GM21529 (cell line): ENCODE results near the gene DOCK10.

Experiments used
- ATAC-seq: cut with Tn5 transposase; IDR thresholded peaks from one replicate; pipeline ENCODE4 v1.9.1; 2021; ENCODE audit not compliant: unreplicated experiment

The DOCK10 gene

DNA sequence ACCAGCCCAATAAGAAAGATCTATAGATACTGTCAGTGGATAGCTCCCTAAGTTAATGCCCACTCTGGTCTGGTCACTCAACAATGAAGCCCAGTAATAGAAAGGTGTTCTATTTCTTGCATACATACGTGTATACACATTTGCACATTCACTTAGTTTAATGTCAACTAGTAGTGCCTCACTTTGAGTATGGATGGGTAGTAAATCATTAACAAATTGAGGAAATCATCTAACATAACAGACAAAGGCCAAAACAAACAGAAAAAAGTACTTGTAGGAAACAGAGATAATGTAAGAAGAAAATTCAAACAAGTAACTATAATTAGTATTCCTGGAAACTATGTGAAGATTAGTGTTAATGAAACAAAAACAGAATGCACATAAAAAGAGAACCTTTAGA, 312.8 kb downstream of the DOCK10 start:
- no peak for ATAC-seq

DNA sequence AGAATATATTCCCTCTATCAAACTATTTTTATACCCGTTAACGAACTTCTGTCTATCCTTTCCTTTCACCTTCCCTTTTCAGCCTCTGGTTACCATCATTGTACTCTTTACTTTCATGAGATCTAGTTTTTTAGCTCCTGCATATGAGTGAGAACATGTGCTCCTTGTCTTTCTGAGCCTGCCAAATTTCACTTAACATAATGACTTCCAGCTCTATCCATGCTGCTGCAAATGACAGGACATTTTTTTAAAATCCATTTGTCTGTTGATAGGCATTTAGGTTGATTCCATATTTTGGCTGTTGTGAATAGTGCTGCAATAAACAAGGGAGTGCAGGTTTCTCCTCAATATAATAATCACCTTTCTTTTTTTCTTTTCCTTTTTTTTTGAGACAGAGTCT, 317.9 kb downstream of the DOCK10 start:
- no peak for ATAC-seq

DNA sequence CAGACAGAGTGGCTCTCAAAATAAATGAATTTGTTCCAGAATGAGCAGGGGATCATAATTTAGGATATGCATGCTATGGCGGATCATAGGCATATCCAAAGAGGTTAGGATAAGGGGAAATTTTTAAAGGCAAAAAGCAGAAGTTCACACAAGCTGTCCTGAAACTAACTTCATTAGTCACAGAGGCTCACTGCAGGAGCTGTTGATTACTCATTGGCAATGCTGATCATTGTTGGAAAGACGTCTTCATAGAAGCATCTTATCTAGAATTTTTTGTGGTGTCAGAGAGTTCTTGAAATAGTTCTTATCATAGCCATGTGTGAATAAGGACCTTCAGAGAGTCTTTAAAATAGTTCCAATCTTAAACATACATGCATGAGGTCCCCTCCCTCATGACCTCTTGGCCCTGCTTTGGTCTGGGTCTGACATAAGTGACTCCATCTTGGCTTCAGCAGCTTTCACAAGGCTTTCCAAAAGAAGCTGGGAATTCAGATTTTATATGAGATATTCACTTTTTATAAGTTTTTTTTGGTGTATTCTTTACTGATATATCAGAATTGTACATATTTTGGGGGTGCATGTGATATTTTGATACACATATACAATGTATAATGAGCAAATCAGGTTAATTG, 318.6 kb downstream of the DOCK10 start:
- peak; percentile 59 for ATAC-seq

DNA sequence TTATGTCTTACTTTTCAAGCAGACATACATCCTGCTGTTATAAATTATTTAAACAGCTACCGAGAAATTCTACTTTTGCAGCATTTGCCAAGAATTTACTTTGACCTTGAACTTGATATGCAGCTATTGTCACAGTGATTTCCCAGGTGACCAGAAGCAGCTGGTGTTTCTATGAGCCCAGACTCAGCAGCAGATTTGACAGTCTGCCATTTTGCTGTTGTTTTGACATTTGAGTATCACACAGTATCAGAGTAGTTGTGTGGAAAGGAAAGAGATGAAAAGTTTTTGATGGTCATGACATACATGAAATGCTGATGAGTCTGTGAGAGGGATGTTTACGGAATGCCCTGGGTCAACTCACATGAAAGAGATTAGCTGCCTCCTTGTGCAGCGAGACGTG, 319.5 kb downstream of the DOCK10 start:
- ATAC-seq, result no peak

DNA sequence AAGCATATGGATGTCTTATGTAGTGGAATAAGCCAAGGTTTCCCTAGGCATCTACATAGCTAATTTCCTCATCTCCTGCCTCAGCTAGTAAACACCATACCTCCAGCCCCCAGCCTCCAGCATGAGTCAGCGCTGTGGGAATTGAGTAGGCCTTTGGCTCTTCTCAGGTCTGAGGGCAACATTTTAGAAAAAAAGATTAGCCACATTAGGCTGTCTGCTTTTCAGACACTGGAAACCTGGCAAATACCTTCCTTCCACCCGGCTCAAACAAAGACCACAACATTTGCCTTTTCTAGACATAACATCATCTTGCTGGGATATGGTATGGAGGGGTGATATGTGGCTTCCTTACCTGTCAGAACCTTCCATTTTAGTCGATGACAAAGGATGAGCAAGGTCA, 320.0 kb downstream of the DOCK10 start:
- peak; percentile 52 for ATAC-seq

DNA sequence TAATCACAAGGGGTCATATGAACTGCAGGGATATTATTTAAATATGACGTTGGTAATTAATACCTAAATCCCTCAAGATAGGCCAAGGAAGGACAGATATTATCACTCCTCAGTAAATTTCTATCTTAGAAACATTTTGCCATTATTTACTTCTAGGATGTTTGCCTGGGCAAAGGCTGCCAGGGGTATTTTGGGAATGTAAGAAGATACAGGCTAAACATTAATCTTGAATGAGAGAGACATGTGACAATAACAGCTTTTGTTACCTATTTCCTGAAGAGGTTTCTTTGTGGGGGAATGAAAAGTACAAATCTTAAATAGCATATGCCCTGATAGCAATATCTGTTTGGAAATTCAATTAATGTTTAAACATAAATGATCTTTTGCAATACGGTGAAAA, 325.3 kb downstream of the DOCK10 start:
- ATAC-seq, result no peak

DNA sequence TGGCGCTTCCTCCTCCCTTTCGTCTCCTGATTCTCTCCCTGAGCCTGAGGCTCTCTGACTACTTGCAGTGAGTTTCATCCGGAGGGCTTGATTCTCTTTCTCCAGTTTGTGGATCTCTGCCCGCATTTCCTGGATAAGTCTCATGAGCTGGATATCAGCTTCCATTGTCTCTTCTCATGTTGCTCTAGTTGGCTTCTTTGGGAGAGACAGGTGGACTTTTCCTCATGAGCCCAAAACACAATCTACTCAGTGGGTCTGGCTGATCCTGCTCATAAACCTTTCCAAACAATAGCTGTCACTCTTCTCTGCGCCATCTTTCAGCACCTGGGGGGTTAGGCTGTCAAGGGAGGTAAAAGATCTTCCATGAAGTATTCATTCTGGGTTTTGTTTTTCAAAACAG, 326.1 kb downstream of the DOCK10 start, which contains the start of gene CCDC195:
Gene CCDC195 (minus strand): TSS at position 165 of the 400 bp plus-strand sequence. CDS start 0 bp downstream, at position 165.
- ATAC-seq, result no peak
